Stimulated activated effector memory CD8-positive, alpha-beta T cell treated with anti-CD3 and anti-CD28 coated beads, Interleukin-12 subunit alpha, Interleukin-12 subunit beta, amount 100 ng/mL, for 72 hours (primary cell): Measurements from ENCODE around the gene AMPD3.
A peak's percentile ranks its signal among the peaks of the same experiment; 100 is the strongest.

Experiments used
- ATAC-seq: fragments of 150-1000 bp; cut with Tn5 transposase; 2 replicates; pipeline ENCODE4 v1.10.0; 2021
- DNase-seq, 2 donors: peaks; one replicate each; pipeline ENCODE4 v3.0.0; 2021 to 2022; ENCODE audit warnings: low spot score in 2 of 2
- H3K27ac Mint-ChIP-seq: one replicate; pipeline ENCODE4 v1.8.0; 2022; ENCODE audit warnings: mild to moderate bottlenecking, mixed read lengths
- H3K36me3 Mint-ChIP-seq: one replicate; pipeline ENCODE4 v1.8.0; 2022; ENCODE audit warnings: mild to moderate bottlenecking, mixed read lengths
- H3K4me1 Mint-ChIP-seq: one replicate; pipeline ENCODE4 v1.8.0; 2022; ENCODE audit warnings: mixed read lengths
- H3K4me3 Mint-ChIP-seq: one replicate; pipeline ENCODE4 v1.8.0; 2022; ENCODE audit warnings: mild to moderate bottlenecking, mixed read lengths
- H3K9me3 Mint-ChIP-seq: one replicate; pipeline ENCODE4 v1.8.0; 2022; ENCODE audit warnings: mixed read lengths

AMPD3 gene

DNA sequence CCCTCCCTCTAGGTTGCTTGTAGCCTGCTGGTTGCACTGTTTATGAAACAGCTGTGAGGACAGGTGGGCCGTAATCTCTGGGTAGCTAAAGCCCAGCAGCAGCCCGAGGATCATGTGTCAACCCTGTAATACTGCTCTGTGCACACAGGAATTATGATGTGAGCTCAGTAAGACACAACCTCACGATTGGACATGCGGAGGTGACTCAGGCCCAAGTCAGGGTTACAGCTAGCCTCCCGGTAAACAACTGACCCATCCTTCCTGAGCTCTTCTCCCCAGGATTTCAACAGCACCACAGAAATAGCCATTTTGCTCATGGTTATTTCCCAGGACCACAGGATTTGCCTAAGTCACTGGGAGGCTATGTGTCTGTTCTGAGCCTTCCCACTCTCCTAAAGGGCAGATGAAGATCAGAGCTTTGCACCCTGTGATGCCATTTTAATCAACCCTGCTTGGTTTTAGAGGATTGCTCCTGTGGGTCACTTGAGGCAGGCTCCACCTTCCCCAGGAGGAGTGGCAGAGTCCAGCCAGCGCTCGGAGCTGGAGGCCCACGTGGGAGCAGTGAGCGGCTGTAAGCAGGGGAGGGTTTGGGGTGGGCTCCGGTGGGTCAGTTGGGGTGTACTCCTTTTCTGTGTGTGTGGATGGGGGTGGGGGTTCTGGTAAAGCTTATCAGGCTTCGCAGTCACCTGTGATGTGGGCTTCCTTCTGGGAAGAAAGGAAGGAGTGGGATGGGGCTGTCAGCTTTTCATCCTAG is at the start of gene AMPD3:
AMPD3 (plus strand) TSS at position 387 of the 754 bp plus-strand sequence. CDS start 6,256 bp downstream, outside the sequence.
- ATAC-seq (peak; percentile 47), DNase-seq (no peak)
- H3K9me3 Mint-ChIP-seq, result no peaks in the 10 kb centered on the region
- peaks cover 79% of the 10 kb centered on the region for H3K4me1 Mint-ChIP-seq
- peaks cover 36% of the 10 kb centered on the region for H3K36me3 Mint-ChIP-seq
- peak within 1 kb of the TSS; percentile 84 for H3K4me3 Mint-ChIP-seq
- H3K27ac Mint-ChIP-seq, result peak within 1 kb of the TSS; percentile 97

DNA sequence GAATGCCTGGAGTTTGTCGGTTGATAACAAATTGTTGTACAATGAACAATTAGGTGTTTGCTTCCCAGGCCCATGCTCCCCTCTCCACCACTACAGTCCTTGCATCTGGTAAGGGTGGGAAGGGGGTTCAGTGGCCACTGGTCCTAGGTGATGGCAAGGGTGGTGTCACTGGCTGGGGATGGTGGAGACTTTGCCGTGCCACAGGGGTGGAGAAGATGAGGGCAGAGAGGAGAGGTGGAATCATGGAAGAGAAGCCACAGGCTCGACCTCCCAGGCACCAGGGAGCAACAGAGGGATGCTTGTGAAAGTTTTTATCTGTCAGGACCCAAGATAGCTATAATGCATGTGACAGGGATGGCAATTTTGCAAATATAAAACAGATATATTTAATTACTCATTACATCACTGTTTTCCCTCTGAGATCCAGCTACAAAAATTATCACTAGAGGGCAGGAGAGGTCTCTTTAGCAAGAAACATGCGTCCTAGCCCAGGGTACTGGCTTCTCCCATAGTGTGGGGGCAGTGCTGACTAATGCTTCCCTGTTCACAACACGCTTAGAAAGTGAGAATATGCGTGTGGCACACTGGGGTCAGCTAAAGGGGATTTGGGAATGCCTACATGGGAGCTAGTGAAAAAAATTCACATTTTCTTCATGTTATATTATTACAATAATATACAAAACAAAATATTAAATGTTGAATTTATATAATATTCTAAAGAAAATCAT is 49.0 kb upstream of the AMPD3 start:
- no peak overlapping the region for H3K4me3 Mint-ChIP-seq
- no peak overlapping the region for H3K27ac Mint-ChIP-seq
- peak; percentile 88 for ATAC-seq
- peaks cover 12% of the 10 kb centered on the region for H3K4me1 Mint-ChIP-seq
- H3K9me3 Mint-ChIP-seq, result no peaks in the 10 kb centered on the region
- no peaks in the 10 kb centered on the region for H3K36me3 Mint-ChIP-seq
- peak; percentile 17 to 57 for DNase-seq

DNA sequence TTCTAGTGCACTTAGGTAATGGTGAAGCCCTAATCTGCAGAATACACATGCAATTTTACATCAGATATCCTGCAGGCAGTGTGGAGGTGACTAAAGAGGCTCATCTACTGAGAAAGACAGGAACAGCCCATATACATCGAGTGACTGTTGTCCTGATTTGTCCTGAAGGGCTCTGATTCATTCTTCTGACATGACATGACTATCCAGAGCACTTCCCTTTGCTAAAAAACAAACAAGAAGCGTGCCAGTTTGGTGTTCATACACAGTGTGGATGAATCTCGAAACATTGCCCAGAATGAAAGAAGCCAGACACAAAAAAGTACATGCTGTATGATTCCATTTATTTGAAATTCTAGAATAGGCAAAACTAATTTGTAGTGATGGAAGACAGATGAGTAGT is 48.0 kb upstream of the AMPD3 start:
- H3K4me3 Mint-ChIP-seq, result no peak overlapping the region
- peaks cover 12% of the 10 kb centered on the region for H3K4me1 Mint-ChIP-seq
- H3K9me3 Mint-ChIP-seq, result no peaks in the 10 kb centered on the region
- H3K27ac Mint-ChIP-seq, result no peak overlapping the region
- DNase-seq, result no peak
- peak; percentile 60 for ATAC-seq
- H3K36me3 Mint-ChIP-seq, result no peaks in the 10 kb centered on the region

DNA sequence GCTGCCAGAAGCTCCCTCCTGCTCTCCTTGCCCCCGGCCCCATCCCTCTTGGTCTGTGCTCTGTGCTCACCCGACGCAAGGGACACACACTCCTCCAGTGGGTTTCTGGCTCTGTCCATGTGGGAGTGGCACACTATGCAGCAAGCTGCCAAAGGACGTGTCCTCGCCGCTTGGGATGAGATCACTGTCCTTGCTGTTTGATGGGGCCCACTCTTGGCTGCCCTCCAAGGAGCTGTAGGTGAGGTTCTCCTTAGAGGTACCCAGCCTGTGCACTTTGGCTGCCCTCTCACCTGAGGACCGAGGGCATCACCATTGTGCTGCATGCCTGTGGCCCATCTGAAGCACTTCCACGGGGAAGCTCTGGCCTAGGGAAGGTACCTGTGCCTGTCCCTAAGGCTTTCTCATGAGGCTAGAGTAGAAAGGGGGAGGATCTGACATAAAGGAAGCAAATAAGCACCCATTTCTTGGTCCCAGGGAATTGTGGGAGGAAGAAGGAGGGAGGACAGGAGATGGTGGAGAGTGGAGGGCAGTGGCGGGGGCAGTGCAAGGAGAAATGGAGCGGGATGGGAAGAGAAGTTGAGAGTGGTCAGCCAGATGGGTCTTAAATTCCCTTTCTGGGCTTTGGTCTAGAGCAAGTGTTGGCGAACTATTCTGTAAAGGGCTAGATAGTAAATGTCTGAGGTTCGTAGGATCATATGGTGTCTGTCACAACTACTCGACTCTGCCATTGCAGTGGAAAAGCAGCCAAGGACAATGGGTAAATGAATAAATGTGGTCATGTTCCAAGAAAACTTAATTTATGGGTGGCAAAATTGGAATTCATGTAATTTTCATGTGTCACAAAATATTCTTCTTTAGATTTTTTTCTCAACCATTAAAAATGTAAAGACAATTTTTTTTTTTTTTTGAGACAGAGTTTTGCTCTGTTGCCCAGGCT is 47.0 kb upstream of the AMPD3 start:
- DNase-seq, result no peak
- no peaks in the 10 kb centered on the region for H3K36me3 Mint-ChIP-seq
- H3K9me3 Mint-ChIP-seq, result no peaks in the 10 kb centered on the region
- peak overlapping the region; percentile 35 for H3K27ac Mint-ChIP-seq
- no peak overlapping the region for H3K4me3 Mint-ChIP-seq
- no peak for ATAC-seq
- H3K4me1 Mint-ChIP-seq, result peaks cover 14% of the 10 kb centered on the region

DNA sequence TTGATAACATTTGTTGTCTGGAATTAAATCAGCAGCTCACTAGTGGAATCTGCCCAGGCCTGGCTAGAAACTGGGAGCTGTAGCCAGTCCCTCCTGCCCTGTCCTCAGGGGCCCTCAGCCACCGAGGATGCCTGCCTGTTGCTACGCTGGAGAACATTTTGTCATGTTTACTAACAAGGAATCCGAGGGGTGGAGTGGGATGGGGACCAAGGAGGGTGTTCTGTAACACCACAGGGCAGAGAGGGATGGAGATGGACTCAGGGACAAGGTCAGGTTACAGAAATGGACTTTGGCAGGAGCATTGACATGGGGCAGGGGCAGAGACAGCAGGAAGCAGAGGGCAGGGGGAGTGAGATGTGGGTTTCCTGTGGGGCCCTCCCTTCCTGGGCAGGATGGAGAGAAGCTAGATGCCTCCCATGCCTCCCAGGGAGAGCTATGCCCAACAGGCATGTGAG is 45.8 kb upstream of the AMPD3 start:
- Mint-ChIP-seq H3K4me3 (no peak overlapping the region), H3K27ac (peak overlapping the region; percentile 35)
- DNase-seq, result peak in 1 of 2 donors; percentile 46

DNA sequence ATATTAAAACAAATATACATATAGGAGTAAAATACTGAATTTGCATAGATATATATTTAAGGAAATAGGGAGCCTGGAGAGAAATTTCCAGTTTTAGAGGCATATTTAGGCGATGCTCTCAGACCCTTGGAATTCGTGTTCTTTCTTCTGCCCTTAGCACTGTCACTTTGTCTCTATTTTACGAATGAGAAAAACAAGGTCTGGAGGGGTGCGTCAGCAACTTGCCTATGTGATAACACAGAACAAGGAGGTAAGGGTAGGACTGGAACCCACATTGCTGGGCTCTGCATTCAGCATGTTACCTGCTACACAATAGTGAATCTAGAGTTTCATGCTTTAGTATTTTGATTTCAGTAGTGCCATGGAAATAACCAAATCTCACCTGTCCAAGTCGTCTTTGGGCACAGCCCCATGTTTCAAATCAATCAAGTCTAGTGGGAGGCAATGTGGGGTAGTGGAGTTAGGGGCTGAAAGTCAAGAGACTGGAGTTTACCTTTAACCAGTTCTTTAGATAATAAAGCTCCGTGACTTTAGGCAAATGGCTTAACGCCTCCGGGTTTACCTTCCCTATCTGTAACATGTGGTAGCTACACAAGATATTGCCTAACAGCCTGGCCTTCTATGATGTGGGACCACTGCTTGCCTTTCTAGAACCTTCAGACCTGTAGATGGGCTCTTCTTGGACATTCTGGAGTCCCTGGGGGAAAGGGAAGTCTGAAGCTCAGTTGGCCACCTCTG is 44.8 kb upstream of the AMPD3 start:
- Mint-ChIP-seq H3K27ac (no peak overlapping the region), H3K4me3 (no peak overlapping the region), H3K36me3 (no peaks in the 10 kb centered on the region), H3K9me3 (no peaks in the 10 kb centered on the region), H3K4me1 (peaks cover 37% of the 10 kb centered on the region)
- DNase-seq (no peak), ATAC-seq (no peak)

More for the DNA sequence above, 45.8 kb upstream of the AMPD3 start:
- no peaks in the 10 kb centered on the region for H3K36me3 Mint-ChIP-seq
- no peak for ATAC-seq
- no peaks in the 10 kb centered on the region for H3K9me3 Mint-ChIP-seq
- H3K4me1 Mint-ChIP-seq, result peaks cover 26% of the 10 kb centered on the region

DNA sequence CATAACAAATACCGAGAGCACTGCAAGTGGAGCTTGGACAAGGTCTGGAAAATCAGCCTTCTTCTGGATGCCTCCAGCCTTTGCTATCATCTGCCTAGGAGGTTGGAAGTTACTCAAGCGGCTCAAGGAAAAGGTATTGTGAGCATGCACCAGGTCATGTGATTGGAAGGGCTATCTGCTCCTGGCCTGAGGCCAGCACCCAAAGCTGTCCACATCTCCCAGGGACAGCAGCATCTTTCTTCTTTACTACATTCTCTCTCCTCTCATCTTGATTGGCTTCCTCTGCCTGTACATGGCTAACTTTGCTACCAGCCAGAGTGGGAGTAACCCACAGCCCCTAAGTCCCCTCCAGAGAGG is 44.2 kb upstream of the AMPD3 start:
- H3K4me1 Mint-ChIP-seq, result peaks cover 39% of the 10 kb centered on the region
- no peak for DNase-seq

DNA sequence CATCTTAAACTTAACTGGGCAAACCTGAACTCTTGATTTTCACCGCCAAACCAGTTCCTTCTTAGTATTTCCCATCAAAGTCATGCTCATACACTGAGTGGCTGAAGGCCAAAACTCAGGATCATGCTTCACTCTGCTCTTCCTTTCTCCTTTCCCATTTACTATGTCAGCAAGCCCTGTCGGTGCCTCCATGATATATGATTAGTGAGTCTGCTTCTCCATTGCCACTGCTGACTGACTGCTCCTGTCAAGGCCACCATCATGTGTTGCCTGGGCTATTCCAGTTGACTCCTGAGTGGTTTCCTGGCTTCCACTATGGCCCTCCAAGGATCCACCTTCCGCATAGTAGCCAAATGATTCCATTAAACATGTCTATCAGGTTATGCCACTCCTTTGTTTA is 42.8 kb upstream of the AMPD3 start:
- DNase-seq (no peak), ATAC-seq (no peak)
- Mint-ChIP-seq H3K4me1 (peaks cover 39% of the 10 kb centered on the region), H3K9me3 (no peaks in the 10 kb centered on the region), H3K4me3 (no peak overlapping the region), H3K27ac (no peak overlapping the region), H3K36me3 (no peaks in the 10 kb centered on the region)

More for the DNA sequence above, 44.2 kb upstream of the AMPD3 start:
- Mint-ChIP-seq H3K9me3 (no peaks in the 10 kb centered on the region), H3K36me3 (no peaks in the 10 kb centered on the region), H3K27ac (no peak overlapping the region), H3K4me3 (no peak overlapping the region)
- no peak for ATAC-seq

DNA sequence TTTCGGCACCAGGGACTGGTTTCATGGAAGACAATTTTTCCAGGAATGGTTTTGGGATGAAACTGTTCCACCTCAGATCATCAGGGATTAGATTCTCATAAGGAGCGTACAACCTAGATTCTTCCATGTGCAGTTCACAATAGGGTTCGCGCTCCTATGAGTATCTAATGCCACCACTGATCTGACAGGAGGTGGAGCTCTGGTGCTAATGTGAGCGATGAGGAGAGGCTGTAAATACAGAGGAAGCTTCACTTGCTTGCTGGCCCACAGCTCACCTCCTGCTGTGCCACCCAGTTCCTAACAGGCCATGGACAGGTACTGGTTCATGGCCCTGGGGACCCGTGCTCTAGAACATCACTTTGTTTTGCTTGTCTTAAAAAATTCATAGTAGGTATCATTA is 41.8 kb upstream of the AMPD3 start:
- Mint-ChIP-seq H3K27ac (peak overlapping the region; percentile 74), H3K36me3 (no peaks in the 10 kb centered on the region), H3K4me1 (peaks cover 39% of the 10 kb centered on the region), H3K9me3 (no peaks in the 10 kb centered on the region), H3K4me3 (no peak overlapping the region)
- ATAC-seq, result peak; percentile 76
- DNase-seq, result no peak

DNA sequence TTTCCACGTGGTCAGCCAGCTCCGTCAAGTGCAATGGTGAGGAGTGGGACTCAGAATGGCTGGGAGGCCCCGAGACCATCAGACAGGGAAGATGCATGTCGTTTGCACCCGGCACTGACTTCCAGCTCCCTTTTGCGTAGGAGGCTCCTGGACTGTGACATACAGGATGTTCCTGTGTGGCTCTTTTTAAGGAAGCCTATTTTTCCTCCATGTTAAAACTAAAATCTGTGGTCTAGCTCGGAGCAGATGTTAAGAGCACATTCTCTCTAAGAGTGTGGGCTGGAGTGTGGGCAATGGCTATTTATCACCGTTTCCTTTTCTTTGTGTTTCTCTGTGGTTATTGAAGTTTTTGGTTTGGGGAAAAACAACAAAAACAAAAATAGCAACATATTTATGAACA is 40.9 kb upstream of the AMPD3 start:
- DNase-seq (no peak), ATAC-seq (peak; percentile 46)
- Mint-ChIP-seq H3K4me3 (peak overlapping the region; percentile 45), H3K36me3 (no peaks in the 10 kb centered on the region), H3K4me1 (peaks cover 33% of the 10 kb centered on the region), H3K27ac (peak overlapping the region; percentile 74), H3K9me3 (no peaks in the 10 kb centered on the region)

DNA sequence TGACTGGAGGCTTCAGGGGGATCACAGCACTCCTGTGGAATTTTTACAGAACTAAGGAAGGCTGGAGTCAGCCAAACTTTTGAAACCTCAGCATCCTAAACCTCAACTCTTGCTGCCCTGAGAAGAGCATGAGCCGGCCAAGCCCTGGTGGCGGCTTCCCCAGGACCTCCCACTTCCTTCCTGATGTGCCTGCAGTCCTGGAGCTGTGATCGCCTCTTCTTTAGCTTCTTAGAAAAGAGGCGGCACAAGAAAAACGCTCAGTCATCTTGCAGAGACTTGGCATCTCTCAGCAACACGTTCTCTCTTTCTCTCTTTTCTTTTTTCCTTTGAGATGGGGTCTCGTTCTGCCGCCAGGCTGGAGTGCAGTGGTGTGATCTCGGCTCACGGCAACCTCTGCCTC is 40.4 kb upstream of the AMPD3 start:
- Mint-ChIP-seq H3K36me3 (no peaks in the 10 kb centered on the region), H3K4me3 (peak overlapping the region; percentile 45), H3K9me3 (no peaks in the 10 kb centered on the region), H3K27ac (peak overlapping the region; percentile 74), H3K4me1 (peaks cover 29% of the 10 kb centered on the region)
- DNase-seq, result no peak
- ATAC-seq, result peak; percentile 73

DNA sequence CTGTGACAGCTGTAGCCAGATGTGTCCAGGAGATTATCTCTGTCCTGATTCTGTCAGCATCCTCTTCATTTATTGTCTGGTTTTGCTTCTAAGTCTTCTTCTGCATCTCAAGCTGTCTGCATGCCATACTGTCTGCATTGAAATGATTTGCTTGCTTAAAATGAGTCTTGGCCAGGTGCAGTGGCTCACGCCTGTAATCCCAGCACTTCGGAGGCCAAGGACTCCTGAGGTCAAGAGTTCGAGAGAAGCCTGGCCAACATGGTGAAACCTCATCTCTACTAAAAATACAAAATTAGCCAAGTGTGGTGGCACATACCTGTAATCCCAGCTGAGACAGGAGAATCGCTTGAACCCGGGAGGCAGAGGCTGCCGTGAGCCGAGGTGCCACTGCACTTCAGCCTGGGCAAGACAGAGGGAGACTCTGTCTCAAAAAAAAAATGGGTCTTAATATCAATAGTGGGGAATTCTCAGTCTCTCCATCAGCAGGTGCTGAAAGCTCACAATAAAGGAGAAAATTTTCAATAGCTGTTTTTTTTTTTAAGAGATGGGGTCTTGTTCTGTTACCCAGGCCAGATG is 39.2 kb upstream of the AMPD3 start:
- Mint-ChIP-seq H3K4me3 (no peak overlapping the region), H3K9me3 (no peaks in the 10 kb centered on the region), H3K4me1 (peaks cover 27% of the 10 kb centered on the region), H3K27ac (no peak overlapping the region), H3K36me3 (no peaks in the 10 kb centered on the region)
- DNase-seq (no peak), ATAC-seq (no peak)

DNA sequence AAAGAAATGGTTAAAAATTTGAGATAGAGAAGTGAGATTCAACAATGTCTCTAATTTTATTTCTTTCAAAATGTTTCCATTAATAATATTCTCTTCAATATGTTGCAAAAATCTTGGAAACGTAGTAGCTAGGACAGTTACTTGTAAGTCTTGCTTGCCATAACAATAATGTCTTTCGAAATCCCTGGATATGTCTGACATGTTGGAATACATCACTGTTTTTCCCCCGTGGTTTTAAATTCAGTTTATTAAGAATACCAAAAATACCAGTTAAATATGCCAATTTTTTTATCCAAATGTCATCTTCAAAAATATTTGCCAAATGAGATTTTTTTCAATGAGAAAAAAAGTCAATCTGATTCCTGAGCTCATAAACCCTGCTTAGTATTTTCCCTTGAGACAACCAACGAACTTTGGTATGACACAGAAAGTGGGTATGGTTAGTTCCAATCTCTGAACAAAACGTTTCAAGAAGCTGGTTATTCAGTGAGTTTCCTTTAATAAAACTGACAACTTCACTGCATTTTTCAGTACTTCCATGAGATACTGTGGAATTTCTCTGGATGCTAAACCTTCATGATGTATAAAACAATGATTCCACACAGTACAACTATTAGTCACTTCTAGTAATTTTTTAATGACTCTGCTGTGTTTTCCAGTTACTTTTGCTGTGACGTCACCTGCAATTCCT is 36.7 kb upstream of the AMPD3 start:
- Mint-ChIP-seq H3K36me3 (no peaks in the 10 kb centered on the region), H3K9me3 (peaks cover 3% of the 10 kb centered on the region), H3K27ac (no peak overlapping the region), H3K4me1 (peaks cover 21% of the 10 kb centered on the region), H3K4me3 (no peak overlapping the region)
- ATAC-seq, result no peak
- no peak for DNase-seq

DNA sequence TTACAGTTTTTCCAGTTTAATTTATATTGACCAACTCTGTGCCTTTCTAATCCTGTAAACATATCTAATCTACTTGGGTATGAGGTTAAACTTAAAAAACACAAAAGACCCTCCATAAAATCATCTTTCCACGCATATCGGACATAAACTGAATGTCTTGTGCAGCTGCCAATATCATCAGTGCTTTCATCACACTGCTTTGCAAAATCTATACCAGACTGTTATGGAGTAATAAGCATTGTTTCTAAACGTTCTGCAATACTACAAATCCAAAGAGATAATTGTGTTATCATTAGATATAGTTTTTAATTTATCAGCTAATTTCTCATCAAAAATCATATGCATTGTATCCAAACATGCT is 36.1 kb upstream of the AMPD3 start:
- H3K27ac Mint-ChIP-seq, result no peak overlapping the region
- H3K4me3 Mint-ChIP-seq, result no peak overlapping the region
- H3K36me3 Mint-ChIP-seq, result no peaks in the 10 kb centered on the region
- no peak for ATAC-seq
- H3K9me3 Mint-ChIP-seq, result peaks cover 3% of the 10 kb centered on the region
- H3K4me1 Mint-ChIP-seq, result peaks cover 16% of the 10 kb centered on the region
- no peak for DNase-seq
